C4-2B (cell line): ENCODE measurements around the gene LRP11.
"Not testable (repeated sequence)": the region's sequence is repeated elsewhere in the genome, so short reads cannot be mapped to it uniquely, and the experiment has no call there.

ENCODE experiments used
- H3K27ac ChIP-seq: fragments of 450-650 bp; 2 replicates; pipeline ENCODE4 v1.5.1; 2017
- ZFX ChIP-seq: fragments of 450-650 bp; IDR thresholded peaks from 2 replicates; pipeline ENCODE4 v1.6.1; 2017
- TF ChIP-seq, protein P1 (sequence below): fragments of 450-650 bp; conservative IDR thresholded peaks from 2 replicates; pipeline ENCODE4 v1.5.1; 2017; ENCODE audit warnings: mild to moderate bottlenecking

LRP11 gene

DNA sequence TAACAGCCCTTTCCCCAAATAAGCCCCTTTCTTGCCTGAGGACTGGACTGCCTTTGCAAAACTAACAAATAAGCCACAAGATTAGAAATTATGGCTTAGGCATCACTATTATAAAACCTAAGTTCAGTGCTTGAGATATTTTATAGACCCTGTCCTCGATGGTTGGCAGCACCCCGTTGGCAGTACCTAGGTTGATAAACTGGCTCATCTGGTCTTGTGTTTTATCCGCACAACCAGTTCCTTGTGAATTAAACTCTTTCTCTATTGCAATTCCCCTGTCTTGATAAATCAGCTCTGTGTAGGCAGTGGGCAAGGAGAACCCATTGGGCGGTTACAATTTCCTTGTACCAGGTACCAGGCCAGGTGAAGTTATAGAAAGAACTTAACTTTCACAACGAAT is 6.6 kb downstream of the LRP11 start:
- TF ChIP-seq ZFX: no peak
- TF ChIP-seq, protein P1, sequence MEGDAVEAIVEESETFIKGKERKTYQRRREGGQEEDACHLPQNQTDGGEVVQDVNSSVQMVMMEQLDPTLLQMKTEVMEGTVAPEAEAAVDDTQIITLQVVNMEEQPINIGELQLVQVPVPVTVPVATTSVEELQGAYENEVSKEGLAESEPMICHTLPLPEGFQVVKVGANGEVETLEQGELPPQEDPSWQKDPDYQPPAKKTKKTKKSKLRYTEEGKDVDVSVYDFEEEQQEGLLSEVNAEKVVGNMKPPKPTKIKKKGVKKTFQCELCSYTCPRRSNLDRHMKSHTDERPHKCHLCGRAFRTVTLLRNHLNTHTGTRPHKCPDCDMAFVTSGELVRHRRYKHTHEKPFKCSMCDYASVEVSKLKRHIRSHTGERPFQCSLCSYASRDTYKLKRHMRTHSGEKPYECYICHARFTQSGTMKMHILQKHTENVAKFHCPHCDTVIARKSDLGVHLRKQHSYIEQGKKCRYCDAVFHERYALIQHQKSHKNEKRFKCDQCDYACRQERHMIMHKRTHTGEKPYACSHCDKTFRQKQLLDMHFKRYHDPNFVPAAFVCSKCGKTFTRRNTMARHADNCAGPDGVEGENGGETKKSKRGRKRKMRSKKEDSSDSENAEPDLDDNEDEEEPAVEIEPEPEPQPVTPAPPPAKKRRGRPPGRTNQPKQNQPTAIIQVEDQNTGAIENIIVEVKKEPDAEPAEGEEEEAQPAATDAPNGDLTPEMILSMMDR: no peak
- H3K27ac ChIP-seq: peak overlapping the region; percentile 44

DNA sequence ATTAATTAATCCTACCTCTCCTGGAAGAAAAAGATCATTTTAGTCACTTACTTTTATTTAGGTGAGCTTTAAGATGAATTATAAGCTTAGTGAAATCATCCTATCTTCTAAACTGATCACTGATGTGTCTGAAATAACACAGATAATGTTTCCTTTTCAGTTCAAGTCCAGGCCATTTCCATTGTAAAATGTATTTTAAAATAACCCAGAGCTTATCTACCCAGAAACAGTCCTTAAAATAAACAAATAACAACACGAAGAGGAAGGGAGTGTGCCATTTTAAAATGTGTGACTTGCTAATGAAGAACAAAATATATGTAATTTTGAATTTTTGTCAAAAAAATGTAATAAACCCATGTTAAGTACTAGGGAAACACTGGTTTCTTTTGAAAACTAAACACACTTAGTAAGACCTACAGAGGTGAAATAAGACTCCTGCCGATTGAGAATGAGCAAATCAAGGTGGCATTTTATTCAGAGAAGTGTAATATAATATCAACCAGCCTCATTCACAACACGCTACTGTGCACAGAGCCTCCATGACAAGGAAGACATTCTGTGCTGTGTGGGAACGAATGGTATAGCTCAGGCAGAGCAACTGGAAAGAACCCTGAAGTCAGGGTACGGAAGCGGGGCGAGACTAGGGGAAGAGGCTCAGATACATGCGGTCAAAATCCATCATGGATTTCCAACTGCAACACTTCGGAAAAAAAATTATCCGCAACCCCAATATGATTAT is 7.7 kb downstream of the LRP11 start:
- TF ChIP-seq ZFX: no peak
- TF ChIP-seq, protein P1: no peak
- peak overlapping the region; percentile 44; the same call in 1 of the 2 replicates for H3K27ac ChIP-seq

DNA sequence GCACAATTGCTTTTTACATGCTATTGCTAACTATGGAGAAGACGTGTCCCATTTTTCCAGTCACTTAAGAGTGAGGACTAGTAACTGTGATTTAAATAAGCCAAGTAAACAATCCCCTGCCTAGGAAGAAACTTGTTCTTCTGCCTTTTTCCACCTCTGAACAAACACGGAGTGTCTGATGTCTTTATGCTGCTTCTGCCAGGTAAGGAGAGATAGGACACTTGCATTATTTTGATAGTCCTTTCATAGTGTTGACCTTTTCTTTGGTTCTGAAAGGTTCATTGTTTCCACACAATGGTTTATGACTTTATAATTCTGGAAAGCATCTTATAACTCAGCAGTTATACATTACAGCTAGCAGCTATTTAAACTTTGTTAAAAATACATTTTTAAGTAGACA is 8.4 kb downstream of the LRP11 start:
- no peak overlapping the region; the same call in 1 of the 2 replicates for H3K27ac ChIP-seq
- TF ChIP-seq ZFX: no peak
- TF ChIP-seq, protein P1: no peak

DNA sequence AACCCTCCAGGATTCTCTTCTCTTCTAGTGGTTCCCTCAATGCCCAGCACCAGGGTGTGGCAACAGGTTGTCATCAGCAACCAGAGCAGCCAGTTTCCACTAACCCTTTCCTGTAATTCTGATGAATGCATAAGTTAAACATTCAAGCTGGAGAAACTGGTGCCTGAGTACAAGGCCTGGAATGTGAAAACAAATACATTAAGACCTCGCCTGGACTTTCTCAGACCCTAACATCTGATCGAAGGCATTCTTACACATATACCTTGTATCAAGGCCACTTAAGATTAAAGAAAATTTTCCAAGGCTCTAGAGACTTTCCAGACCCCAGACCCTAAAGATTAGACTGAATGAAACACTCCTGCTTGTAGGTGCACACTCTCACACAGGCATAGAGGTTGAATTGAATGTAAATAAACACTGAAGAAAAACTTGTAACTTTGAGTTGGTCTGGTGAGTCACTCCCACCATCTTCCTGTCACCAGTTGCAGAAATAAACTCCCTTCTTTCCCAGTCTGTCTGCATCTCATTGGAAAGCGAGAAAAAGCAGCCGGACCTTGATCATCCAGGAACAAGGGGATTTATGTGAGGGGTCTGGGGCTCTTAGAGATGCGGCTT is 9.0 kb downstream of the LRP11 start:
- TF ChIP-seq, protein P1: no peak
- TF ChIP-seq ZFX: no peak
- H3K27ac ChIP-seq: peak overlapping the region; percentile 13; the same call in 1 of the 2 replicates

DNA sequence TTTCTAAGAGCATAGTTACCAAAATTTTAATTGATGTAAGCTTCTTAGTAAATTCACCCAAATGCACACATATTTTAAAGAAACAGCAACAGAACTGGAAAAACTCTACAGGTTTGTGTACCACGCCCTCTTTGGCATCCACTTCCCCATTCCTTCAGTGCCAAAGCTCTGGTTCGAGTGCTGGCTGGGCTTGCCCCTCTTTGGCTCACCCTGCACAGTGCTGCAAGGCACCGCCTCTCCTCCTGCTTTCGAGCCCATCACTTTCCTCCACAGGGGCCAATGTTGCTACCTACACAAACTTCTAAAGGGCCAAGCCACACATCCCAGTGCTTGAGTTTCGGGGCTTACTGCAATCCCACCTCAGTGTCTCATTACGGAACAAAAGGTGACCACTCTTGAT is 9.6 kb downstream of the LRP11 start:
- H3K27ac ChIP-seq: peak overlapping the region; percentile 13; the same call in 1 of the 2 replicates
- TF ChIP-seq, protein P1: no peak
- no peak for TF ChIP-seq ZFX

DNA sequence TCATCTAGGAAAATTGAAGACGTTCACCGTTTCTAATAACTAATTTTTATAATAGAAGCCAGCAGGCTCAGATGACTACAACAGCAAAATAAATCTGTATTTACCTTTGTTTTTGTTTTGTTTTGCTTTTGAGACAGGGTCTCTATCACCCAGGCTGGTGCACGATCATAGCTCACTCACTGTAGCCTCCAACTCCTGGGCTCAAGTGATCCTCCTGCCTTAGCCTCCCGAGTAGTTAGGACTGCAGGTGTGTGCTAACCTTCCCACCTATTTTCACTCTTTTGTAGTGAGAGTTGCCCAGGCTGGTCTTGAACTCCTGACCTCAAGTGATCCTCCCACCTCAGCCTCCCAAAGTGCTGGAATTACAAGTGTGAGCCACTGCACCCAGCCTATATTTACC is 10.1 kb downstream of the LRP11 start:
- not testable (repeated sequence) for H3K27ac ChIP-seq

DNA sequence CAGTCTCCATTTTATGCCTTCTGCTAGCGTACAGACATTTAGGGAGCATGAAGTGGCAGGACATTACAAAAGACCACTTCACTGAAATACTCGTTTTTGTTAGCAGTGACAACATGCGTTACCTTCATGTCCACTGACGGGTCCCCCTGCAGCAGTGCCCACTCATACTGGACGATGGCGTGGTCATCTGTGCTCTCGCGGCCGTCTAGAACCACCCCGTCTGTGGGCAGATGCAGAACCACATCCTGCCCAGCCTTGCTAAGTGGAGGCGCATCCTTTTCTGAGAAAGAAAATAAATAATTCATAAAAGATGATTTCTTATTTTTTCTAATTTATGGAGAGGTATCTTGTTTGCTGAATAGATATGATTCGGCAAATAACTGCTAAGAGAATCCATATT is 11.3 kb downstream of the LRP11 start:
- TF ChIP-seq, protein P1: no peak
- TF ChIP-seq ZFX: no peak

More for the DNA sequence above, 11.3 kb downstream of the LRP11 start:
- no peak overlapping the region for H3K27ac ChIP-seq
